Activated B cell treated with CpG ODN at 0.5 μM for 24 hours (primary cell): ENCODE results near the gene RAPGEF1. TPM values are rescaled to one million over a fixed set of nuclear protein-coding genes. Genes with fewer than 3 reads are reported as not detected.

Source experiments
- ATAC-seq: fragments of 200-7000 bp; cut with Tn5 transposase; one replicate; pipeline ENCODE4 v1.10.0; 2021; ENCODE audit warnings: low read depth, mild to moderate bottlenecking, moderate library complexity
- CTCF ChIA-PET: fragments of 350-600 bp; sonication (Branson Sonifier 250); formaldehyde crosslinking; loops from one replicate; lab custom pipeline; 2021; ENCODE audit warnings: antibody characterized with exemption; lab: Charles Lee
- POLR2A ChIA-PET: fragments of 350-600 bp; sonication (Branson Sonifier 250); formaldehyde crosslinking; loops from one replicate; lab custom pipeline; 2021; ENCODE audit warnings: antibody characterized with exemption; lab: Charles Lee
- DNase-seq: peaks from one replicate; pipeline ENCODE4 v3.0.0; 2022
- H3K27ac Mint-ChIP-seq: one replicate; pipeline ENCODE4 v1.8.0; 2020; ENCODE audit warnings: mixed read lengths
- H3K27me3 Mint-ChIP-seq: one replicate; pipeline ENCODE4 v1.8.0; 2021; ENCODE audit warnings: mixed read lengths
- H3K36me3 Mint-ChIP-seq: one replicate; pipeline ENCODE4 v1.8.0; 2021; ENCODE audit warnings: low read depth, mixed read lengths
- H3K4me1 Mint-ChIP-seq: one replicate; pipeline ENCODE4 v1.8.0; 2021; ENCODE audit warnings: mixed read lengths
- H3K4me3 Mint-ChIP-seq: one replicate; pipeline ENCODE4 v1.8.0; 2020; ENCODE audit warnings: mild to moderate bottlenecking, mixed read lengths
- H3K9me3 Mint-ChIP-seq: one replicate; pipeline ENCODE4 v1.8.0; 2020; ENCODE audit warnings: mixed read lengths
- CTCF ChIP-seq: fragments of 200-600 bp; IDR thresholded peaks from one replicate; pipeline ENCODE4 v1.8.0; 2022; ENCODE audit warnings: antibody characterized with exemption, mild to moderate bottlenecking
- intact Hi-C: fragments of 100-400 bp; cut with micrococcal nuclease; formaldehyde crosslinking; loops from one replicate; pipeline ENCODE4 v1.15.1; 2024
- total RNA-seq: library from RNA; stranded (reverse); gene quantifications from 2 replicates; pipeline ENCODE4 v1.2.3, GENCODE V29; 2022

The RAPGEF1 gene
- total RNA-seq, 1 donor from 2014 or later = 318 TPM

GRCh38 chr9:131697908-131698617 lies 41.8 kb downstream of the RAPGEF1 start:
- peaks cover 32% of the 10 kb centered on the region for H3K36me3 Mint-ChIP-seq
- DNase-seq (no peak), ATAC-seq (peak; percentile 40)
- peak overlapping the region; percentile 51 for H3K27ac Mint-ChIP-seq
- H3K4me3 Mint-ChIP-seq = peak overlapping the region; percentile 36
- no peaks in the 10 kb centered on the region for H3K27me3 Mint-ChIP-seq
- H3K4me1 Mint-ChIP-seq = peaks cover 97% of the 10 kb centered on the region
- ChIA-PET CTCF (interaction anchor here (0.8 to 2.4 kb wide), 3 partner anchors 11 to 107 kb away, joined by 3 to 7 read pairs (median 4); no protein-coding TSS in a partner anchor), POLR2A (interaction anchor here (0.5 to 3.7 kb wide), 8 partner anchors 9 to 76 kb away, joined by 3 to 16 read pairs (median 5); no protein-coding TSS in a partner anchor)
- TF ChIP-seq CTCF = no peak
- intact Hi-C loops = loop anchor here (2.0 kb wide), 1 partner anchor 19 kb away; no protein-coding TSS in a partner anchor
- H3K9me3 Mint-ChIP-seq = no peaks in the 10 kb centered on the region

- no peak for ATAC-seq
- no peak overlapping the region for H3K4me3 Mint-ChIP-seq
Measured at GRCh38 chr9:131697097-131697496, 42.8 kb downstream of the RAPGEF1 start.

GRCh38 chr9:131695836-131696460 lies 43.9 kb downstream of the RAPGEF1 start:
- Mint-ChIP-seq H3K4me3 (no peak overlapping the region), H3K4me1 (peaks cover 99% of the 10 kb centered on the region), H3K36me3 (peaks cover 32% of the 10 kb centered on the region), H3K9me3 (no peaks in the 10 kb centered on the region), H3K27ac (peak overlapping the region; percentile 38), H3K27me3 (no peaks in the 10 kb centered on the region)
- intact Hi-C loops = loop anchor here (2.0 kb wide), 1 partner anchor 17 kb away; no protein-coding TSS in a partner anchor
- ChIA-PET POLR2A (interaction anchor here (0.7 to 3.7 kb wide), 7 partner anchors 10 to 36 kb away, joined by 3 to 16 read pairs (median 7); no protein-coding TSS in a partner anchor), CTCF (interaction anchor here (1.2 to 1.4 kb wide), 3 partner anchors 11 to 66 kb away, joined by 3 to 6 read pairs (median 5); no protein-coding TSS in a partner anchor)
- ATAC-seq (no peak), DNase-seq (no peak)
- no peak for TF ChIP-seq CTCF

More at GRCh38 chr9:131697097-131697496, 42.8 kb downstream of the RAPGEF1 start:
- Mint-ChIP-seq H3K36me3 (peaks cover 32% of the 10 kb centered on the region), H3K27ac (no peak overlapping the region), H3K27me3 (no peaks in the 10 kb centered on the region), H3K9me3 (no peaks in the 10 kb centered on the region), H3K4me1 (peaks cover 97% of the 10 kb centered on the region)
- no peak for TF ChIP-seq CTCF
- no peak for DNase-seq
- ChIA-PET CTCF (interaction anchor here (0.7 to 2.4 kb wide), 6 partner anchors 10 to 106 kb away, joined by 3 to 7 read pairs (median 4); no protein-coding TSS in a partner anchor), POLR2A (interaction anchor here (0.6 to 3.7 kb wide), 8 partner anchors 8 to 37 kb away, joined by 3 to 16 read pairs (median 6); no protein-coding TSS in a partner anchor)
- intact Hi-C loops = loop anchor here (2.0 kb wide), 1 partner anchor 18 kb away; no protein-coding TSS in a partner anchor

- no peaks in the 10 kb centered on the region for H3K27me3 Mint-ChIP-seq
- no peak for TF ChIP-seq CTCF
- peak overlapping the region; percentile 48 for H3K27ac Mint-ChIP-seq
- no peak overlapping the region for H3K4me3 Mint-ChIP-seq
- peaks cover 97% of the 10 kb centered on the region for H3K4me1 Mint-ChIP-seq
- no peaks in the 10 kb centered on the region for H3K9me3 Mint-ChIP-seq
- intact Hi-C loops = no loop called here
- H3K36me3 Mint-ChIP-seq = peaks cover 32% of the 10 kb centered on the region
- DNase-seq (no peak), ATAC-seq (no peak)
- ChIA-PET POLR2A (interaction anchor here (0.7 to 3.9 kb wide), 6 partner anchors 10 to 32 kb away, joined by 3 to 16 read pairs (median 8); no protein-coding TSS in a partner anchor), CTCF (no interaction called here)
Measured at GRCh38 chr9:131695366-131695765, 44.5 kb downstream of the RAPGEF1 start.
